Measurements from ENCODE around the gene CYP26B1. TPM values are rescaled to one million over a fixed set of nuclear protein-coding genes. Genes with fewer than 3 reads are reported as not detected.

The CYP26B1 gene
- total and polyA plus RNA-seq, 2 of the 8 experiments (the other 6 are each of a cell fraction or from before 2014, with no cell fraction given) = 0.06 to 0.69 TPM

DNA sequence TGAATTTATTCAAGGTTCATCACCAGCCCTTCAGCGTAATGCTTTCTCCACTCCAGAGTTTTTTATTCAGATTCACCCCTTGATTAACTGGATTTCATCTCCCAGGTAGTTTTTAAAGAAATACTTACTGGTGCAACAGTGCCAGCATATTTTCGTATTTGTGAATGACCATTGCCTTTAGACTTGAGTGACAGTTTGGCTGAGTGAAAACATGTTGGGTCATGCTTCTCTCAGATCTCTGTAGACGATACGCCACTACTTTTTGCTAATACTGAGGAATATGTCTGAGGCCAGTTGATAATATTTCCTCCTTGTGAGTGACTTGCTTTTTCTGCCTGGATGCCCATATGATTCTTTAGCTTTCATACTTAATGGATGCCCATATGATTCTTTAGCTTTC is 51.5 kb downstream of the CYP26B1 start (continued):
- TF ChIP-seq MAFK (IDR thresholded peaks at IDR 0.05; ENCODE audit: low read depth, low read length) (no peak), POU5F1 (IDR thresholded peaks at IDR 0.05; ENCODE audit: low read depth, low read length) (no peak)

Measured in H1 (cell line).